CD4-positive, alpha-beta T cell (primary cell): ENCODE measurements around the gene RBM4. TPM values are rescaled to one million over a fixed set of nuclear protein-coding genes. Genes with fewer than 3 reads are reported as not detected.
A peak's percentile ranks its signal among the peaks of the same experiment; 100 is the strongest.

Experiments
- ATAC-seq: fragments of 200-7000 bp; cut with Tn5 transposase; one replicate; pipeline ENCODE4 v1.10.0; 2022; ENCODE audit warnings: mild to moderate bottlenecking; ENCODE audit not compliant: poor library complexity
- CTCF ChIA-PET: fragments of 350-600 bp; sonication (Branson Sonifier 250); formaldehyde crosslinking; loops from one replicate; lab custom pipeline; 2021; ENCODE audit warnings: antibody characterized with exemption, inconsistent platforms; lab: Charles Lee
- POLR2A ChIA-PET: fragments of 350-600 bp; sonication (Branson Sonifier 250); formaldehyde crosslinking; loops from one replicate; lab custom pipeline; 2021; ENCODE audit warnings: antibody characterized with exemption, inconsistent platforms; lab: Charles Lee
- DNase-seq, 14 experiments: peaks; one replicate each; pipeline ENCODE4 v3.0.0-alpha.2; 2013 to 2020; ENCODE audit warnings: mixed read lengths in 2 of 14
- H3K27ac ChIP-seq, 2 donors: one replicate each; pipeline versions ENCODE4 v1.5.1 to v1.7.0; 2013; ENCODE audit warnings: low read length in 2 of 2, low read depth in 1 of 2, mild to moderate bottlenecking in 1 of 2
- H3K27me3 ChIP-seq, 2 experiments: 1 replicate in 1 of 2; 2 replicates in 1 of 2; pipeline versions ENCODE4 v1.6.1 to v1.7.0; 2013; ENCODE audit warnings: low read length in 2 of 2, control low read depth in 1 of 2, mild to moderate bottlenecking in 1 of 2, moderate library complexity in 1 of 2; ENCODE audit not compliant: insufficient read depth in 2 of 2, control insufficient read depth in 1 of 2
- H3K36me3 ChIP-seq: one replicate; pipeline ENCODE4 v1.6.1; 2013; ENCODE audit warnings: low read length, control low read depth; ENCODE audit not compliant: insufficient read depth
- H3K4me1 ChIP-seq: one replicate; pipeline ENCODE4 v1.6.1; 2013; ENCODE audit warnings: low read length, control low read depth; ENCODE audit not compliant: insufficient read depth
- H3K4me3 ChIP-seq: one replicate; pipeline ENCODE4 v1.5.1; 2013; ENCODE audit warnings: mild to moderate bottlenecking, low read length, moderate library complexity
- H3K9me3 ChIP-seq, 2 experiments: 1 replicate in 1 of 2; 2 replicates in 1 of 2; pipeline versions ENCODE4 v1.6.1 to v1.7.0; 2013; ENCODE audit warnings: low read length in 2 of 2, mild to moderate bottlenecking in 2 of 2, control low read depth in 1 of 2, moderate library complexity in 1 of 2; ENCODE audit not compliant: control insufficient read depth in 1 of 2, insufficient read depth in 1 of 2
- H3K27ac Mint-ChIP-seq: one replicate; pipeline ENCODE4 v1.8.0; 2020; ENCODE audit warnings: mixed read lengths
- H3K27me3 Mint-ChIP-seq: one replicate; pipeline ENCODE4 v1.8.0; 2021; ENCODE audit warnings: mixed read lengths
- H3K36me3 Mint-ChIP-seq: one replicate; pipeline ENCODE4 v1.8.0; 2021; ENCODE audit warnings: low read depth, mixed read lengths
- H3K4me1 Mint-ChIP-seq: one replicate; pipeline ENCODE4 v1.8.0; 2021; ENCODE audit warnings: low read depth, mixed read lengths
- H3K4me3 Mint-ChIP-seq: one replicate; pipeline ENCODE4 v1.8.0; 2020; ENCODE audit warnings: mild to moderate bottlenecking, mixed read lengths
- H3K9me3 Mint-ChIP-seq: one replicate; pipeline ENCODE4 v1.8.0; 2020; ENCODE audit warnings: mixed read lengths
- CTCF ChIP-seq: fragments of 200-600 bp; IDR thresholded peaks from one replicate; pipeline ENCODE4 v1.8.0; 2022; ENCODE audit warnings: antibody characterized with exemption, mild to moderate bottlenecking
- intact Hi-C, 2 experiments: fragments of 100-400 bp; cut with DNase I in 1 of 2; cut with micrococcal nuclease in 1 of 2; formaldehyde crosslinking; loops; one replicate each; pipeline versions ENCODE4 v1.15.1 to v1.9.0; 2023 to 2025; cut with DNase I, micrococcal nuclease
- total RNA-seq, 174 experiments: library from RNA in 2 of 174; stranded (reverse) in 2 of 174; gene quantifications; one replicate each; pipeline ENCODE4 v1.2.3 and lab custom pipeline; 2021 to 2026

RBM4 gene
- total RNA-seq, 2 experiments from 2014 or later = 194 to 197 TPM

DNA sequence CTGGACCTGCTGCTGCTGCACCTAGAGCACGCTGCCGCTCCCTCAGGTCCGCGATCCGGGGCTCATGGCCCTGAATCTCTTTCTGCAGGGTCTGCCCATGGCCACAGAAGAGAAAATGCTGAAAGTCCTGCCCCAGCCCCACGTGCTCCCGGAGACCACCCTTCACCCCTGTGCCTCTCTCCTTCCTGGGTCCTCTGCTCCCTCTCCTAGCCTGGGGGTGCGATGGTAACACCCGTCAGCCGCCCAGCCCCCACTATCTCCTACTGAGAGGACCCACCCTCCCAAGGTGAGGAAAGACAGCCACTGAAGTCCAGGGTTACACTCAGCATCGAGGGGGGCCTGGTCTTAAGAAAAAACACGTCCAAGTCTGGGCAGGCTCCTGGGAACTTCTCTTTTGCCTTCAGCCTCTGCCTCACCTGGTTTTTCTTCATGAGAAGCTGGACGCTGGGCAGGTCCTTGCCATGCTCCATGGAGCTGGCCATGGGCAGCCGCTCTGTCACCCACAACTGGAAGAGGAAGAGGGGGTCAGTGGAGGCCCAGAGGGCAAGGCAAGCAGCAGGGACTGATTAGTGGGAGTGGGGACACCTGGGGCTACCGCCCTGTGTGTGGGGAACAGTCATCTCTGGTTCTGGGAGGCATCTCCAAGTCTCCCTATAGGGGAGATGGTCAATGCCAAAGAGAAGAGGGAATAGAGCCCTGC lies 55.0 kb downstream of the RBM4 start:
- Histone ChIP-seq H3K36me3 (no peaks in the 10 kb centered on the region), H3K4me3 (no peak overlapping the region), H3K9me3 (no peaks in the 10 kb centered on the region), H3K27me3 (no peaks in the 10 kb centered on the region), H3K27ac (no peak overlapping the region), H3K4me1 (no peaks in the 10 kb centered on the region)
- no peak overlapping the region for H3K4me3 Mint-ChIP-seq
- intact Hi-C loops = loop anchor here (1.0 to 5.0 kb wide), 5 partner anchors 141 to 379 kb away; no protein-coding TSS in a partner anchor
- no peaks in the 10 kb centered on the region for H3K9me3 Mint-ChIP-seq
- no peak for TF ChIP-seq CTCF
- ATAC-seq (no peak), DNase-seq (no peak)
- H3K4me1 Mint-ChIP-seq = no peaks in the 10 kb centered on the region
- H3K27ac Mint-ChIP-seq = no peak overlapping the region
- H3K27me3 Mint-ChIP-seq = no peaks in the 10 kb centered on the region
- ChIA-PET CTCF (interaction anchor here (1.3 kb wide), 1 partner anchor 141 kb away, joined by 3 read pairs; no protein-coding TSS in a partner anchor), POLR2A (no interaction called here)
- H3K36me3 Mint-ChIP-seq = no peaks in the 10 kb centered on the region

- intact Hi-C loops = loop anchor here (1.0 to 5.0 kb wide), 5 partner anchors 140 to 378 kb away; no protein-coding TSS in a partner anchor
- Histone ChIP-seq H3K27me3 (no peaks in the 10 kb centered on the region), H3K36me3 (no peaks in the 10 kb centered on the region), H3K4me3 (no peak overlapping the region), H3K27ac (no peak overlapping the region), H3K4me1 (no peaks in the 10 kb centered on the region), H3K9me3 (no peaks in the 10 kb centered on the region)
- Mint-ChIP-seq H3K4me1 (no peaks in the 10 kb centered on the region), H3K9me3 (no peaks in the 10 kb centered on the region), H3K36me3 (no peaks in the 10 kb centered on the region), H3K27me3 (no peaks in the 10 kb centered on the region), H3K4me3 (no peak overlapping the region), H3K27ac (no peak overlapping the region)
- no peak for TF ChIP-seq CTCF
- ChIA-PET CTCF (interaction anchor here (1.3 kb wide), 1 partner anchor 140 kb away, joined by 3 read pairs; no protein-coding TSS in a partner anchor), POLR2A (no interaction called here)
- DNase-seq = no peak
- no peak for ATAC-seq
Observed at GRCh38 chr11:66694056-66694410, 55.5 kb downstream of the RBM4 start.

DNA sequence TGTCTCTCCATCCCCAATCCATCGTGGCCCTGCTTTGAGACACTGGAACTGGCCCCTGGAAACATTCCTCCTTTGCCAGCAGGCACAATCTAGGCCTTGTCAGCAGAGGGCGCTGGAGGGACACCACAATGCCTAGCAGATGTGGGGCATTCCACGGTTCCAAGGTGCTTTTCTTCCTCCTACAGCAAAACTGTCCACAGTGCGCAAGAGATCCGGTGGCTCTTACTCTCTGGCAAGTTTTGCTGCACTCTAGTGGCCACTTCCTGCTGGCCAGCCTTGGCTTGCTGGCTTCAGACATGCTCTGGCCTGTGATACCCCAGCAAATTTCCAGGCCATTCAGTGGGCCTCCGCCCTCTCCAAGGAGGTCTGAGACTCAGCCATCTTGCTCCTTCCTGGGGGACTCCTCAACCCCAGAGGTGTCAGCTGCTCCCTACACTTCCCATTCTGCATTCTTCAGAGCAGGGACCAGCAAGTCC lies 56.3 kb downstream of the RBM4 start:
- Histone ChIP-seq H3K9me3 (peaks cover 0 to 6% of the 10 kb centered on the region in 2 experiments), H3K4me3 (no peak overlapping the region), H3K4me1 (no peaks in the 10 kb centered on the region), H3K36me3 (no peaks in the 10 kb centered on the region), H3K27ac (no peak overlapping the region), H3K27me3 (no peaks in the 10 kb centered on the region)
- CTCF ChIA-PET = interaction anchor here (1.7 to 2.1 kb wide), 2 partner anchors 139 to 189 kb away, joined by 4 to 7 read pairs; no protein-coding TSS in a partner anchor
- Mint-ChIP-seq H3K27me3 (no peaks in the 10 kb centered on the region), H3K9me3 (no peaks in the 10 kb centered on the region), H3K27ac (no peak overlapping the region), H3K4me1 (no peaks in the 10 kb centered on the region), H3K4me3 (no peak overlapping the region), H3K36me3 (no peaks in the 10 kb centered on the region)
- ATAC-seq (peak; percentile 94), DNase-seq (peak; percentile 75 to 91 (median 80))
- POLR2A ChIA-PET = interaction anchor here (0.6 kb wide), 1 partner anchor 85 kb away, joined by 4 read pairs; no protein-coding TSS in a partner anchor
- peak; percentile 96 for TF ChIP-seq CTCF
- intact Hi-C loops = loop anchor here (1.0 to 5.0 kb wide), 6 partner anchors 140 to 378 kb away; partner anchors contain the start of gene C11orf86 (in 1 of the 2)

Other genes starting within 250 kb of the RBM4 start
- gene NPAS4, start 217.7 kb upstream of the RBM4 start, total RNA-seq = not detected
- 10 to 100 TPM; 17.7 to 21.0 TPM for gene MRPL11, start 199.9 kb upstream of the RBM4 start, total RNA-seq
- 10 to 100 TPM; 20.7 to 23.8 TPM for gene PELI3, start 171.8 kb upstream of the RBM4 start, total RNA-seq
- 10 to 100 TPM; 16.9 to 17.7 TPM for gene DPP3, start 158.3 kb upstream of the RBM4 start, total RNA-seq
- gene BBS1, start 128.1 kb upstream of the RBM4 start, total RNA-seq = 10 to 100 TPM; 11.7 to 11.9 TPM
- gene ZDHHC24, start 92.7 kb upstream of the RBM4 start, total RNA-seq = 10 to 100 TPM; 17.0 to 18.4 TPM
- gene ACTN3, start 91.8 kb upstream of the RBM4 start, total RNA-seq = under 1 TPM; 0.14 to 0.22 TPM
- gene CTSF, start 70.1 kb upstream of the RBM4 start, total RNA-seq = 10 to 100 TPM; 16.0 to 16.8 TPM
- gene CCDC87, start 45.6 kb upstream of the RBM4 start, total RNA-seq = under 1 TPM; 0.22 to 0.25 TPM
- 10 to 100 TPM; 25.4 to 26.3 TPM for gene CCS, start 45.5 kb upstream of the RBM4 start, total RNA-seq
- 100 to 1,000 TPM; 239 to 250 TPM for gene RBM14, start 22.1 kb upstream of the RBM4 start, total RNA-seq
- 1 to 10 TPM; 3.8 to 5.1 TPM for gene RBM4B, start 39.2 kb downstream of the RBM4 start, total RNA-seq
- not detected for gene SPTBN2, start 90.5 kb downstream of the RBM4 start, total RNA-seq
- gene RCE1, start 204.7 kb downstream of the RBM4 start, total RNA-seq = 10 to 100 TPM; 60.1 to 63.0 TPM
- 1 to 10 TPM; 1.6 to 2.5 TPM for gene LRFN4, start 218.4 kb downstream of the RBM4 start, total RNA-seq